HG02642 (cell line): ENCODE data around the gene GYG1.
A peak's percentile ranks its signal among the peaks of the same experiment; 100 is the strongest.
"Not testable (repeated sequence)": the region's sequence is repeated elsewhere in the genome, so short reads cannot be mapped to it uniquely, and the experiment has no call there.

ENCODE experiments used
- ATAC-seq: cut with Tn5 transposase; IDR thresholded peaks from one replicate; pipeline ENCODE4 v1.9.1; 2021; ENCODE audit warnings: mild to moderate bottlenecking; ENCODE audit not compliant: unreplicated experiment, poor library complexity

The GYG1 gene

DNA sequence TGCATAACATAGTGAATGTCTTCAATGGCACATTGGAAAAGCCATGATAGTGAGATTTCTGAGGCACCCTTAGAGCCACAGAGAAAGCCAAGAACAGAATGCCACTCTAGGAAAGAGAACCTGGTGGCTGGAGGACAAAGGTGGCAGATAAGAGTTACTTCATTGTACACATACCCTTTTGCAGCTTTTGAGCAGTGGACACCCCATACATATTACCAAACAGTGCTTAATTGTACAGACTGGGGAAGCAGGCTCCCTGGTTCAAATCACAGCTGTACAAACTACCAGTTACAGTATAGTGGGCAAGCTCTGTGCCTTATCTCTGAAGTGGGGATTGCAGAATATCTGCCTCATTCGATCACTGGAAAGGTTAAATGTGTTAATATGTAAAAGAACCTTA lies 10.1 kb upstream of the GYG1 start:
- ATAC-seq: no peak

DNA sequence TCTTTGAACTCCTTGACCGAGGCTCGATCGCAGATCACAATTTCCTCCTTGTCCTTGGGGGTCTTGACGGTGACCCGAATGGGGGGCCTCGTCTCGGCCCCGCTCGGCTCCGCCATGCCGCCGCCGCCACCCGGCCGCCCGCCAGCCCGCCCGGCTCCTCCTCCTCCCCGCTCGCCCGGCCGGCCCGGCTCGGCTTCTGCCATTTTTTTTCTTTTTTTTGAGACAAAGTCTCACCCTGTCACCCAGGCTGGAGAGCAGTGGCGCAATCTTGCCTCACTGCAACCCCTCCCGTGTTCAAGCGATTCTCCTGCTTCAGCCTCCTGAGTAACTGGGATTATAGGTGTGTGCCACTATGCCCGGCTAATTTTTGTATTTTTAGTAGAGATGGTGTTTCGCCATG lies 3.8 kb upstream of the GYG1 start:
- ATAC-seq: not testable (repeated sequence)

DNA sequence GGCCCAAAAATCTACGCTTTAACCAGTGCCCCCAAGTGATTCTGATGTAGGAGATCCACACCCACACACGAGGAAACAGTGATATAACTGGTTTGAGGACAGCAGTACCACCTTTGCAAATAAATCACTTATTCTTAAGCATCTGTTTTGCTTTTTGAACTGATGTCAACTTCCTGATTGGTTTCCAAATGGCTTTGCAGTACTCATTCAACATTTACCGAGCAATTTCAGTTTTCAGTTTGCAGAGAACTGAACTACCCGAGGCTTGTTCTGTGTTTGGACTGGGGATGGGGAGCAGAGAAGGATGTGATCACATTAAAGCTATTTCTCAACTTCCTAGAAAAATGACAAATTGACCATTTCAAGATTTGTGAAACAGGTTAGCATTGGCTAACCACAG lies 1.1 kb upstream of the GYG1 start:
- peak; percentile 18 for ATAC-seq

DNA sequence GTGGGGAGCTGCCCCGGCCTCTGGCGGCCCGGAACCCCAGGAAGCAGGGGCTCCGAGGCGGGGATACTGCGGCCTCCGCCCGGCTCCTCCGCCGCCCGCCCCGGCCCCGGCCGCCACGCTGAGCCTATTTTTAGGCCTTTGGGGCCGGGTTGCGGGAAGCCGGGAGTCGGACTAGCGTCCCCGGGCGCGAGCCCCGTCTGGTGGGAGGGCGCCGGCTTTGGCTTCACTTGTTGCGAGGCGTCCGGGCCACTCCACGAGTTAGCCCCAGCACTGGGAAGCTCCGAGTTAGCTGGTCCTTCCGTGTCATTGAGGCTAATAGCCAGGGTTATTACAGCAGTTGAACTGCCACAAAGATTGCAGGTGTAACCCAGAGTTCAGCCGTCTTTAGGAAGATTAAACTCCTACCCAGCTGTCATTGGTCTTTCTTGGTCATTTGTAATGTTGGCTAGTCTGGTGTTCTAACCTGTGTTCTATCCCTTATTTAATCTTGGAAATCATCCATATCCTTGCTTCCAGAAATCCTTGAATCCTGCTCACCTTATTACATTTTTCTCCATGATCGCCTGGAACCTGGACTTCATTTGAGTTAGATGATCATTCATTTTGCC lies 791 bp downstream of the GYG1 start:
- ATAC-seq: peak; percentile 34

DNA sequence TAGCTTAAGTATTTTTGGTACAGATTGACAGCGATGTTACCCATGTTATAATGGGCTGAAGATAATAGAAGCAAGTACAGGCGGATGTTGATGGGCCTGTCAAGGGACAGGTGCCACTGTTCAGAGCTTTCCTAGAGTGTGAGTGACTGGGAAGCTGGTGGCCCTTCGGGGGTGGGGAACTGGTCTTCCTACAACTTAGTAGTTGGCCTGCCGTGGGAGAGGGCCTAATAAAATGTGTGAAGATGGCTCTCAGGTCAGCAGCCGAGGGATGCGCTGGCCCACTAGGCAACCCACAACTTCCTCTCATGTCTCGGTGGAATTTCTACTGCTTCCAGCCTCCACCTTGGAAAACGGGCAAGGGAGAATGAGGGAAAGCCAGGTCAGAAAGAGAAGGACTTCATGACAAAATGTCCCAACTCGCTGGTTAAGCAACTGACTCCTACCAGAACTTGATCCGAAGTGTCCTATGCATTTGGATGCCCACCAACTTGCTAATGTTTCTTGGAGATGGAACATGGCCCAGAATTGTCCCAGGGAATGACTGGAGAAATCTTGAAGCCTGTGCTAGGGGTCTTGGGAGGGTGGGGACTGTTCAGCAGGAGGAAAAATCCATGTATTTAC lies 1.4 kb downstream of the GYG1 start:
- no peak for ATAC-seq

DNA sequence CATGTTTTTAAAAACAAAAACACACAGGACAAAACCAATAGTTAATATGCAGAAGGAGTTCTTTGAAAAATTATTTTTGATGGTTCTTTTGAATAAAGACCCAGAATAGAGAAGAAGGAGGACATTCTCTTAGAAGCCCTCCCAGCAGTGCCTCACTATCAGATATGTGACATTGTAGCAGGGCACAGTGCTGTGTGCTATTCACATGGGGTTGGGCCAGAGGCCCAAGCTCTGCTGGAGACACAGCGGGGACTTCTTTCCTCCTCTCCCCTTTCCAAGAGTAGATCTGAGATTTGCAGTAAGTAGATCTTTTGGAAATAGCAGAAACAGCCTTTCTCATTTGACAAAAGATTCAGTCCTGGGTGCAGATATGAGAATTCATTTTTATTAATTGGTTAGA lies 6.3 kb downstream of the GYG1 start:
- no peak for ATAC-seq

DNA sequence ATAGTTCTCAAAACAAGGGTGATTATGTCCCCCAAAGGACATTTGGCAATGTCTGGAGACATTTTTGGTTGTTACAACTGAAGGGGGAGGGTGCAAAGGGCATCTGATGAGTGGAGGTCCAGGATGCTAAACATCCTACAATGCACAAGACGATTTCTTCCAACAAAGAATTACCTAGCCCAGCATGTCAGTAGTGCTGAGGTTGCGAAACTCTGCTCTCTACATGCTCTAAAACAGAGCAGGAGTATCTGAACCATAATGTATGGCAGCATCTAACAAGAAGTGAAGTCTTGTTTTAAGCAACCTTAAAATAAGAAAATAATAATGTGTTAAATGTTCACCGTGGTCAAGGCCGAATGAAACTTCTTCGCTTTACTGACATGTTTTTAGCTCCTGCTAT lies 7.0 kb downstream of the GYG1 start:
- no peak for ATAC-seq

DNA sequence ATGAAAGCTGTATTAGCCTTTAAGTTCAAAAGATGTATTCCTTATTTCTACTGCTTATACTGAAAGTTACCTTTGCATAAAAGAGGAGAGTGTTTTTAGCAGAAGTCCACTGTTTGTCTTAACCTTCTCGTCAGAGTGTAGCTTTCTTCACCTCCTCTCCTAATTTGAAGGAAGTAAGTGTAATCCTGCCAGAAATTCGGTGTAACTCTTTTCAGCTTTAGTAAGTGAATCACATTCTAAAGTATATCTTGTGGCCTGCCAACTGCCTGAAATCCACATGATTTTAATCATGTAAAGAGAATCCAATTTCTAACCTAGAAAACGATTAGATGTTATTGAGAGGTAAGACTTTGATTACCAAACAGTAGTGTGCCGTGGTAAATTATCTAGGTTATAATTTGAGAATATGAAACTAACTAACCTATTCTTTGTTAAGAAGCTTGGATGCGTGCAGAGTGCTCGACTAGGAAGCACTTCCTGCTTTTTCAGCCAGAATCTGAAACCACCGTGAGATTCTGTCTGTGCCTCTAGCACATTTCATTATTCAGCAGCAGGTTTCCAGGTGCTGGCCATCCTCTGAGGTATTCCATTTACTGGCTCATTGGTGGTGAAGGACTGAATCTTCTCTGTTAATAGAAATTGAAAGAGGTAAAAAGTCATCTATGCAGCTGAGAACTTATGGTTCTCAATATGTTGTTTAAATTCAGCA lies 7.5 kb downstream of the GYG1 start:
- no peak for ATAC-seq

DNA sequence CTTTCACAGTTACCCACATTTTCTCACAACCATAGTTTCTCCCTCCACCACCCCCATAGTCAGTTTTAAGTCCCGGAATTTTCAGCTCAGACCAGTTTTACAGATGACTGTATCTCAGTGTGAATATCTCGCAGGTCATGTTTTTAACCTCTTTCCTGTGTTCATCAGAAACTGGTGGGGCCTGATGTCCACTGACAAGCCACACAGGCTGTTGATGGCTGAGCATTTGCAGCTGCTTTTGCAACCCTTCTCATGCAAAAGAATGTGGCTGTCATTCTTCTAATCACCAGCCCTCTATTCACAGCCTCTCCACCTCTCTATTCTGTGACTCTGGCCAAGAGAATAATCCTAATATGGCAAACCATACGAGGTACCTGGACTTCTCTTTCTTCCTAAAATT lies 8.5 kb downstream of the GYG1 start:
- ATAC-seq: peak; percentile 35

DNA sequence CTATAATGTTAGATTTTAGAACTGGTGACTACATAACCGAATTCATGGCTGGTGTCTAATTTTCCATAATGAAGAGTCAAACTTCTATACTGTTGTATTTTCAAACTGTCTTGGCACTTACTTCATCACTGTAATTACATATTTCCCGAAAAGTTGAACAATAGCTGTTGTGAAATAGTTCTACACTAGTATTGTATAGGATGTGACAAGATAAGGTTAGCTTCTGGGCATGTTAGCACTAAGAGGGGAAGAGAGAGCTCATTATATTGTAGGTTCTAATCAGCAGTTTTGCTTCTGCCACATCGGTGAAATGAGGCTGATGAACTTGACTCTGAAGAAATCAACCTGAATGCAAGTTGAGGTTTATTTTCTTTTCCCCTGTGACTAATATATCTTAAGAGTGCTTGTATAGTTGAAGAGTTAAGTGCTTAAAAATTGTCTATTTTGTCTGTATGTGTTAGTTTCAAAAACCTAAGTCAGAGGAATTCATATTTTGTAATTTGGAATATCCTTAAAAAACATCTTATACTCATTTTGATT lies 8.9 kb downstream of the GYG1 start:
- ATAC-seq: no peak

DNA sequence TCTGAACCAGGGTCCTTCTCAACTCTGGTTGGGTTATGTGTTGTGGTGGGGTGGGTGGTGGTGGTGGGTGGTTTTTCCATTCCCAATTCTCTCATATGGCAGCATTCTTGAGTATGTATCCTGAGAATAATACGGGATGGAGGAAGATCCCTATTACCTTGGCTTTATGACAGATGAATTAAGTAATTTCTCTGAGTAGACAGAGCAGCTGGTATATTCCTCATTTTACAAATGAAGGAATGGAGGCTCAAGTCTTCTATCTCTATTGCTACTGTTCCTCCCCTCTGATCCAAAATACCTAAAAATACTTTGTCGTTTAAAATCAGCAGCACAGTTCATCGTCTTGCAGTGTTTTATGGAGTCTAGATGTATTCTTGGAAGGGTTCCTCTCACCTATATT lies 10.4 kb downstream of the GYG1 start:
- ATAC-seq: no peak

DNA sequence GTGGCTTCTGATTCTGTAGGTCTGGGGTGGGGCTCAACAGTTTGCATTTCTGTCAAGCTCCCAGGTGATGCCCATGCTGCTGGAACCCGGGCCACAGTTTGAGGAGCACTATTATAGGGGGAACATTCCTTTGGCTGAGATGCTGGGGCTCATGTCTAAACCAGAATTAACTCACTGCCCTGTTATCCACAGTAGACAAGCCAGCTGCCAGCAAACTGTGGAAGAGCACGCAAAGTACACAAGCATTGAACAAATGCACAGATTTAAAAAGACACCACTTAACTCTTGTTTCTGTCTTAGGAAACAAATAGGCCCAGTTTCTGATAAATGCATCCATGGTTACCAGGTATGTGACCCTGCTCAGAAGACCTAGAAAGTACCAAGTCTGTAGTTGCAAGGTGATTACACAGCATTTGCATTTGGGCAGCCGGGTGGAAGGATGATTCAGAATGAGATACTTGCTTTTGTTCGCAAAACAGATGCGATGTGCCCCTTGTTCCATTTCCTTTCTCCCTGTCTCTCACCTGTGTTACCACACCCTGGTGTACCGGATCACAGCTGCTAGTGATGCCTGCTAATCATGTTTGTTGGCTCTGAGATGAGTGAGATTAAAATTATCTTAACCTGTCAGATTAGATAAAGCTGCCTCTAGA lies 12.4 kb downstream of the GYG1 start:
- ATAC-seq: peak; percentile 84

DNA sequence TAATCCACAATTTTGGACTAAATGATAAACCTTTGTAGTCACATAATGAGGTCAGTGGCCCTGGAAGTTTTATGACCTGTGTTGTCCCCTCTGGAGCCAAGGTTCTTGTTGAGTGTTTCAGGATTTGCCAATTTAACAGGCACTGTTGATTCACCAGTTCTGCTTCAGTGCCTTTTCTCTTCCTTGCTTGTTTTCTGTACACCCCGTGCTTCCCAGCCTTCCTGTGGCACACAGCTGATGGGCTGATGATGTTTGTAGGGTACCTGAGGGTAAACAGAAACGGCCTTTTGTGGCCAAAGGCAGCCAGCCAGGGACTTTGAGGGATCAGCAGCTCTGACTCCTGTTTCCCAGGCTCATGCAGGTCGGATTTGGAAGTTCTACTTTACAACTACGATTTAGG lies 13.3 kb downstream of the GYG1 start:
- no peak for ATAC-seq

DNA sequence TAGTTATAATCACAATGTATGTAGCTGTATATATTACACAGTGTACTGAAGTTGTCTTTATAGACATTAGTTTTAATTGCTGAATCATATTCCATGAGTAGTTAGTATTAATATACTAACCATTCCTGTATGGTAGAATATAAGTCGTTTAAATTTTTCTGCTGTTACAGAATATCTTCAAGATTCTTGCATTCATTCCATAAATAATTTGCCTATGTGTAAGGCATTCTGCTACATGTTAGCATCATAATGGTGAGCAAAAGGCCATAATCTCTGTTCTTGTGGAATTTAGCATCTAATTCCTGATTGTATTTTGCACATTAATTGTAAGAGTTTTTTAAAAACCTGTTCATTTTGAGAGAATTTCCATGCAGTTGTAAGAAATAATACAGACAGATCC lies 14.1 kb downstream of the GYG1 start:
- ATAC-seq: no peak

DNA sequence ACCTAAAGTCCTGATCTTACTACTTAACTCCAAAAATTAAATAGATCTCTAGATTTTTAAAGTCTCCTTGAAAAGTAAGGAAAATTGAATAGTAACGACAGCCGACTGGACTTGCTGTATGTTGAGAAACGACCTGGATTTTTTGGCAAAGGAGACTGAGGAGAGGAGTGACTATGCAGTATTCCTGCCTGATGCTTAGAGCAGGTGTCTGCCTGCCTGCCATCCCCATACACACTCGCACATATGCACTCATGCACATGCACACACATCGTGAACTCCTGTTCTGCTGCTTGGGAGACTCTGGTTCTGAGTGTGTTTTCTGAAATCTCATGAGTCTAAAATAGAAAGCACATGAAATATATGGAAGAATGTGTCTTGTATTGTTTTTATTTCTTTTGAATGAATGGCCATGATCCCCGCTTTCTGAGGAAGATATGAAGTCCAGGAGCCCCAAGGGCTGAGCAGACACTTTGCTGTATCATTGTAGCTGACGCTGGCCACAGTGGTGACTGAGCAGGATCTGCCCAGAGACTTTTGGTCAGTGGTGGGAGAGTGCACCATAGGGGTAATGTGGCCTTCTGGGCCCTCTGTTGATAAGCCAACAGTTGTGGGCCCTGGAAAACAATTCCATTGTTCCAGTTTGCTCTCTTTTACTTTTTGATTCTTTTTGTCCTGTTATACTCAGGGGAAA lies 16.4 kb downstream of the GYG1 start:
- no peak for ATAC-seq

DNA sequence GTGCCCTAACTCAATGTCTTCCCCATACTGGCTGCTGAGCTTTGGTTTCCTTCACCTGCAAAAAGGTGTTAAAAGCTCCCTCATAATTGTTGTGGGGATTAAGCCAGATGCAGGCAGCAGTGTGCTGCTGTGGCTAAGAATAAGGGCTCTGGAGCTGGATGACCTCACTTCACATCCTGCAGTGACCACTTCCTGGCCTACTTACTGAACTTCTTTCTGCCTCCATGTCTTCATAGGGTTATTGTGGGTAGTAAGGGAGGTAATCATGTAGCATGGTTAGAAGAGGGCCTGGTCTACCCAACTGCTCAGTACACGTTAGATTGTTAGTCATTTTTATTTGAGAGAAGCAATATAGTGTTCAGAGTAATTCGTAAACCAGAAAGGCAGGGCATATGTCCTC lies 18.4 kb downstream of the GYG1 start:
- no peak for ATAC-seq

DNA sequence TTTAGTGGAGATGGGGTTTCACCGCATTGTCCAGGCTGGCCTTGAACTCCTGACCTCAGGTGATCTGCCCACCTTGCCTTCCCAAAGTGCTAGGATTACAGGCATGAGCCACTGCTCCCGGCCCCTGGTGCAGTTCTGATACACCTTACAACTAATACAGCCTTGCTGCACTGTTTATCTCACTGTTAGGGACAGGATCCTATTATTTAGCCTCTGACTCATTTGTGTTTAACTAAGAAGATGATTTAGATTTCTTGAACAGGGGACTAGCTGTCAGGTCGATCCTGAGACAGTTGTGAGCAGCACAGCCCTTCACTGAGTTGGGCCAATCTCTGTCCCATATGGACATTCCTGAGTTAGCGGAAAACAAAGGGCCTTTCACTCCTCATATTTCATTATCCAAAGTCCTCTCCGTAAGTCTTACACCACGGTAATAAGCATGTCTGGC lies 19.2 kb downstream of the GYG1 start:
- no peak for ATAC-seq

DNA sequence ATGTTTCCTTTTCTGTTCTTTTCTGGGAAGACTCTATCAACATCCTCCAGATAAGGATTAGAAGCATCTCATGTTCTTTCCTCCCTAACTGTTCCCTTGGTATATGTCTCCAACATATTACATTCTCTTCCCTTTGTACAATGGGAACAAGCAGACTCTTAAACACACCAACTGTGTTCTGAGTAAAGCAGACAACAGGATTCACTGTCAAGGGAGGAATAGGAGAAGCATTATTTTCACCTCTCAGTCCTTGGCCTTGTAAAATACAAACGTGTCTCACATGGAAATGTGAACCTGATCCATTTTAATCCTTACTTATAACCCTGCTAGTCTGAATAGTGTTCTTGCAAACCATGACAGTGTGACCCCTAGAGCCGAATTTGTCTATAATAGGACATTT lies 19.6 kb downstream of the GYG1 start:
- no peak for ATAC-seq

DNA sequence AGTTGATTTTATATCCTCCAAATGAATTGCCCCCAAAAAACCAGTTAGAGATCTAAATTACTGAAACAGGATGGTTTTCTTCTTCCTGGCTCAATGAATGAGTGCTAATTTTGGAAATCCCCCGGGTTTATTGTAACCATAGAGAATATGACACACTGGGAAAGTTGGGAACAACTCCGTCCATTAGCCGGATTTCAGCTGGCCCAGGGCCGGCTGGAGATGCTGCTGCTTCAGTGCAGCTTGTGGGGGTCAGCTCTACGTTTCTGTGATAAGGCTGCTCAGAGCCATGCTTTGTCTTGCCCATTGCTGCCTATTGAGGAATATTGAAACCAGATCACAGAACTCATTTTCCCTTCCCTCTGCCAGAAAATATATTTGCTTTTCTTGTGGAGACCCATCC lies 20.3 kb downstream of the GYG1 start:
- no peak for ATAC-seq

DNA sequence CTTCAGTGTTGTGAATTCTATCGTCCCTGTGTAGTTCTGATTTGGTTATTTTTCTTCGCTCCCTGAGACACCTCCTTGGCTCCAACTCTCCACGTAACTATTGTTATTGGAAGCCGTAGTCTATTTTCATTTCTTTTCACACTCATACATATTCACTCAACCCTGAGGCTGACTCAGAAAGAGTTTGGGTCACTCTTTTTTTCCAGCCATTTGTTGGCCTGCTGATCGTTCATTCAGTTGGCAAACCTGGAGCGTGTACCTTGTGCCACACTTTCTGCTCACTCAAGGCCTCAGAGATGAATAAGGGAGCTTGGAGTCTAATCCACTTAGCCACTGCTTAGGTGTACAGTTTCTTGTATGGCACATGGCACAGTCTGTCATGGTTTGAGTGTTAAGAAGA lies 22.4 kb downstream of the GYG1 start:
- no peak for ATAC-seq

DNA sequence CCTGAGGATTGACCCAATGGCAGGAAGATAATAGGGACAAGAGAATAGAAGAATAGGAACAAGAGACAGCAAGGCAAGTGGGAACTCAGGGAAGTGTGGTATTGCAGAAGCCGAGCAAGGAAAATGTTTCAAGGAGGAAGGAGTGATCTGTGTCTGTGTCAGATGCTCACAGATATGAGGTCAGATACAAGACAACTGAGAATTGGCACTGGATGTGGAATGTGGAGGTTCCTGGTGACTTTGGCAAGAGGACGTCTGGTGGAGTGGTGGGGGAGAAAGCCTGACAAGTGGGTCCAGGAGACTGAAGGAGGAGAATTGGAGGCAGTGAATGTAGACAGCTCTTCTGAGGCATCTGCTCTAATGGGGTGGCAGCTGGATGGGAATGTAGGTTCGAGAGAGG lies 24.1 kb downstream of the GYG1 start:
- ATAC-seq: no peak
